Measurements from ENCODE around the gene TCAF1. TPM values are rescaled to one million over a fixed set of nuclear protein-coding genes. Genes with fewer than 3 reads are reported as not detected.

The TCAF1 gene
- total and polyA plus RNA-seq, 4 donors = 20.2 to 75.1 (median 30.1) TPM

GRCh38 chr7:143884241-143884968, 17.6 kb downstream of the TCAF1 start:
- WGBS = 85% methylated on average over 11 of the region's 11 CpGs
- peaks cover 1 to 12% (median 6%) of the 10 kb centered on the region in 4 donors for H3K4me1 ChIP-seq (ENCODE audit: control insufficient read depth in 4 of 4, insufficient read depth in 4 of 4, low read length in 3 of 4)
- no peak overlapping the region for H3K9ac ChIP-seq (ENCODE audit: low read depth in 1 of 2, low read length in 2 of 2)
- TF ChIP-seq FOXA2 (IDR thresholded peaks at IDR 0.05) (no peak), RXRA (IDR thresholded peaks at IDR 0.05) (no peak), JUND (IDR thresholded peaks at IDR 0.05) (no peak), ZBTB33 (IDR thresholded peaks at IDR 0.05) (no peak)
- H3K36me3 ChIP-seq (ENCODE audit: control insufficient read depth in 4 of 4, insufficient read depth in 3 of 4, low read depth in 1 of 4, low read length in 3 of 4) = no peaks in the 10 kb centered on the region
- no peak overlapping the region for H3K27ac ChIP-seq (ENCODE audit: low read depth in 1 of 2, low read length in 2 of 2)
- H3K27me3 ChIP-seq (ENCODE audit: control insufficient read depth in 4 of 4, insufficient read depth in 4 of 4, low read length in 3 of 4) = no peaks in the 10 kb centered on the region
- no peak for DNase-seq (ENCODE audit: low spot score)
- H3K4me3 ChIP-seq (ENCODE audit: low read depth in 1 of 3, low read length in 3 of 3) = peak overlapping the region in 1 of 3 donors; percentile 35
- H3K9me3 ChIP-seq (ENCODE audit: control insufficient read depth in 4 of 4, low read length in 3 of 4) = no peaks in the 10 kb centered on the region

- TF ChIP-seq, protein P1, sequence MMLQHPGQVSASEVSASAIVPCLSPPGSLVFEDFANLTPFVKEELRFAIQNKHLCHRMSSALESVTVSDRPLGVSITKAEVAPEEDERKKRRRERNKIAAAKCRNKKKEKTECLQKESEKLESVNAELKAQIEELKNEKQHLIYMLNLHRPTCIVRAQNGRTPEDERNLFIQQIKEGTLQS (IDR thresholded peaks at IDR 0.05) = no peak
- TF ChIP-seq RAD21 (IDR thresholded peaks at IDR 0.05) = peak in 1 of 2 donors; percentile 38
- TF ChIP-seq, protein P2, sequence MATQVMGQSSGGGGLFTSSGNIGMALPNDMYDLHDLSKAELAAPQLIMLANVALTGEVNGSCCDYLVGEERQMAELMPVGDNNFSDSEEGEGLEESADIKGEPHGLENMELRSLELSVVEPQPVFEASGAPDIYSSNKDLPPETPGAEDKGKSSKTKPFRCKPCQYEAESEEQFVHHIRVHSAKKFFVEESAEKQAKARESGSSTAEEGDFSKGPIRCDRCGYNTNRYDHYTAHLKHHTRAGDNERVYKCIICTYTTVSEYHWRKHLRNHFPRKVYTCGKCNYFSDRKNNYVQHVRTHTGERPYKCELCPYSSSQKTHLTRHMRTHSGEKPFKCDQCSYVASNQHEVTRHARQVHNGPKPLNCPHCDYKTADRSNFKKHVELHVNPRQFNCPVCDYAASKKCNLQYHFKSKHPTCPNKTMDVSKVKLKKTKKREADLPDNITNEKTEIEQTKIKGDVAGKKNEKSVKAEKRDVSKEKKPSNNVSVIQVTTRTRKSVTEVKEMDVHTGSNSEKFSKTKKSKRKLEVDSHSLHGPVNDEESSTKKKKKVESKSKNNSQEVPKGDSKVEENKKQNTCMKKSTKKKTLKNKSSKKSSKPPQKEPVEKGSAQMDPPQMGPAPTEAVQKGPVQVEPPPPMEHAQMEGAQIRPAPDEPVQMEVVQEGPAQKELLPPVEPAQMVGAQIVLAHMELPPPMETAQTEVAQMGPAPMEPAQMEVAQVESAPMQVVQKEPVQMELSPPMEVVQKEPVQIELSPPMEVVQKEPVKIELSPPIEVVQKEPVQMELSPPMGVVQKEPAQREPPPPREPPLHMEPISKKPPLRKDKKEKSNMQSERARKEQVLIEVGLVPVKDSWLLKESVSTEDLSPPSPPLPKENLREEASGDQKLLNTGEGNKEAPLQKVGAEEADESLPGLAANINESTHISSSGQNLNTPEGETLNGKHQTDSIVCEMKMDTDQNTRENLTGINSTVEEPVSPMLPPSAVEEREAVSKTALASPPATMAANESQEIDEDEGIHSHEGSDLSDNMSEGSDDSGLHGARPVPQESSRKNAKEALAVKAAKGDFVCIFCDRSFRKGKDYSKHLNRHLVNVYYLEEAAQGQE (IDR thresholded peaks at IDR 0.05) = peak; percentile 38
- peak in 1 of 2 donors; percentile 9 for TF ChIP-seq EGR1 (IDR thresholded peaks at IDR 0.05; ENCODE audit: low read depth in 2 of 2)
- H3K36me3 ChIP-seq (ENCODE audit: control insufficient read depth in 4 of 4, insufficient read depth in 3 of 4, low read depth in 1 of 4, low read length in 3 of 4) = no peaks in the 10 kb centered on the region
- WGBS = 2% methylated on average over 28 of the region's 28 CpGs
- no peak overlapping the region for H3K9ac ChIP-seq (ENCODE audit: low read depth in 1 of 2, low read length in 2 of 2)
- peak overlapping the region; percentile 72 to 92 (median 80) for H3K4me3 ChIP-seq (ENCODE audit: low read depth in 1 of 3, low read length in 3 of 3)
- H3K4me1 ChIP-seq (ENCODE audit: control insufficient read depth in 4 of 4, insufficient read depth in 4 of 4, low read length in 3 of 4) = peaks cover 1 to 12% (median 6%) of the 10 kb centered on the region in 4 donors
- H3K9me3 ChIP-seq (ENCODE audit: control insufficient read depth in 4 of 4, low read length in 3 of 4) = no peaks in the 10 kb centered on the region
- H3K27me3 ChIP-seq (ENCODE audit: control insufficient read depth in 4 of 4, insufficient read depth in 4 of 4, low read length in 3 of 4) = no peaks in the 10 kb centered on the region
- DNase-seq (ENCODE audit: low spot score) = peak; percentile 59
- peak overlapping the region; percentile 84 to 86 for H3K27ac ChIP-seq (ENCODE audit: low read depth in 1 of 2, low read length in 2 of 2)
Observed at GRCh38 chr7:143882604-143883078, 19.3 kb downstream of the TCAF1 start.

DNA sequence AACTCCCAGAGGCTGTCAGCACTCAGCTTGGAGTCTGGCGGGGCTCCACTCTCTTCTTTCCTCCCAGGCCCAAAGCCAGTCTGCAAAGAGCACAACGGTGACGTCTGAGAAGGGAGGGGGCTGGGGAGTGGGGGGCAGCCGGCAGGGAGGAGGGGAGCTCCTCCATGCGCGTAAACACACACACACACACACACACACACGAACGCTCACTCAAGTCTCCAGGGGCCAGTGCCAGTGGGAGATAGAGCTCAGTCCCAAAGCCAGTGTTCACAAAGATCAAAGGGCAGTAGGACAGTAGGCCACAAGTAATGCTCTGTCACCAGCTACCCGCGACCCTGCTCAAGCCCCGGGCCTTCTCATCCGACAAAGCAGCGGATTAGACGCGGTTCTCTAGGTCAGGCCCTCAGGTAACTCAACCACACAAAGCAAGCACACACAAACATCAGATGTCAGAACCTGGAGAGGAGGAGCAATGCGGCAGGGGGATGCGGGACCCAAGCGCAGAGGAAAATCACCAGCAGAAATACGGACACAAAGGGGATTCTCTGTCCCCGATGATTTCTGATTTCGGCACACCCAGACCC, 19.9 kb downstream of the TCAF1 start:
- Histone ChIP-seq H3K27me3 (ENCODE audit: control insufficient read depth in 4 of 4, insufficient read depth in 4 of 4, low read length in 3 of 4) (no peaks in the 10 kb centered on the region), H3K36me3 (ENCODE audit: control insufficient read depth in 4 of 4, insufficient read depth in 3 of 4, low read depth in 1 of 4, low read length in 3 of 4) (peaks cover 0 to 5% (median 0%) of the 10 kb centered on the region in 4 donors), H3K4me3 (ENCODE audit: low read depth in 1 of 3, low read length in 3 of 3) (peak overlapping the region; percentile 72 to 92 (median 80)), H3K9ac (ENCODE audit: low read depth in 1 of 2, low read length in 2 of 2) (peak overlapping the region; percentile 45 to 71), H3K27ac (ENCODE audit: low read depth in 1 of 2, low read length in 2 of 2) (peak overlapping the region; percentile 84 to 86), H3K4me1 (ENCODE audit: control insufficient read depth in 4 of 4, insufficient read depth in 4 of 4, low read length in 3 of 4) (peaks cover 1 to 13% (median 8%) of the 10 kb centered on the region in 4 donors), H3K9me3 (ENCODE audit: control insufficient read depth in 4 of 4, low read length in 3 of 4) (no peaks in the 10 kb centered on the region)
- peak; percentile 72 for TF ChIP-seq NR2F2 (IDR thresholded peaks at IDR 0.05)
- TF ChIP-seq, protein P2 (IDR thresholded peaks at IDR 0.05) = peak; percentile 9
- no peak for TF ChIP-seq RAD21 (IDR thresholded peaks at IDR 0.05)
- TF ChIP-seq RXRA (IDR thresholded peaks at IDR 0.05) = peak; percentile 70 to 72
- TF ChIP-seq EGR1 (IDR thresholded peaks at IDR 0.05; ENCODE audit: low read depth in 2 of 2) = no peak
- TF ChIP-seq, protein P1 (IDR thresholded peaks at IDR 0.05) = no peak
- peak; percentile 79 to 81 for TF ChIP-seq HNF4A (conservative IDR thresholded peaks at IDR 0.05)
- no peak for TF ChIP-seq SP1 (IDR thresholded peaks at IDR 0.05)
- WGBS = 6% methylated on average over 21 of the region's 21 CpGs
- DNase-seq (ENCODE audit: low spot score) = peak; percentile 63

Measured in liver (tissue), 9 donors.